Prostate gland (tissue), 2 donors: ENCODE data around the gene ZNF614.

ENCODE experiments used
- POLR2A ChIP-seq: fragments of 450-650 bp; IDR thresholded peaks from one replicate; pipeline ENCODE4 v1.6.1; 2016; ENCODE audit warnings: antibody characterized with exemption, mild to moderate bottlenecking
- TF ChIP-seq, protein P1 (sequence below), 4 experiments: fragments of 200-600 bp in 2 of 4; fragments of 450-650 bp in 2 of 4; sonication (generic) in 2 of 4; IDR thresholded peaks; 1 replicate in 3 of 4; 2 replicates in 1 of 4; pipeline ENCODE4 v1.5.1; 2016 to 2019; ENCODE audit warnings: antibody characterized with exemption in 4 of 4, mild to moderate bottlenecking in 2 of 4, moderate library complexity in 2 of 4

GRCh38 chr19:51965583-51965982, 62.6 kb downstream of the ZNF614 start:
- TF ChIP-seq, protein P1, sequence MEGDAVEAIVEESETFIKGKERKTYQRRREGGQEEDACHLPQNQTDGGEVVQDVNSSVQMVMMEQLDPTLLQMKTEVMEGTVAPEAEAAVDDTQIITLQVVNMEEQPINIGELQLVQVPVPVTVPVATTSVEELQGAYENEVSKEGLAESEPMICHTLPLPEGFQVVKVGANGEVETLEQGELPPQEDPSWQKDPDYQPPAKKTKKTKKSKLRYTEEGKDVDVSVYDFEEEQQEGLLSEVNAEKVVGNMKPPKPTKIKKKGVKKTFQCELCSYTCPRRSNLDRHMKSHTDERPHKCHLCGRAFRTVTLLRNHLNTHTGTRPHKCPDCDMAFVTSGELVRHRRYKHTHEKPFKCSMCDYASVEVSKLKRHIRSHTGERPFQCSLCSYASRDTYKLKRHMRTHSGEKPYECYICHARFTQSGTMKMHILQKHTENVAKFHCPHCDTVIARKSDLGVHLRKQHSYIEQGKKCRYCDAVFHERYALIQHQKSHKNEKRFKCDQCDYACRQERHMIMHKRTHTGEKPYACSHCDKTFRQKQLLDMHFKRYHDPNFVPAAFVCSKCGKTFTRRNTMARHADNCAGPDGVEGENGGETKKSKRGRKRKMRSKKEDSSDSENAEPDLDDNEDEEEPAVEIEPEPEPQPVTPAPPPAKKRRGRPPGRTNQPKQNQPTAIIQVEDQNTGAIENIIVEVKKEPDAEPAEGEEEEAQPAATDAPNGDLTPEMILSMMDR (IDR thresholded peaks at IDR 0.05): no peak
- no peak for TF ChIP-seq POLR2A
